NCI-H2227 (cell line): Measurements from ENCODE around the gene ARFRP1.

Experiments
- DNase-seq: peaks from one replicate; lab custom pipeline; 2025; ENCODE audit not compliant: unreplicated experiment; lab: John Stamatoyannopoulos, UW

Gene ARFRP1

GRCh38 chr20:63692436-63693082 lies 15.2 kb downstream of the ARFRP1 start:
- peak; percentile 35 for DNase-seq

- no peak for DNase-seq
Observed at GRCh38 chr20:63691711-63692435, 15.9 kb downstream of the ARFRP1 start.

GRCh38 chr20:63690898-63691710 lies 16.7 kb downstream of the ARFRP1 start:
- no peak for DNase-seq

DNA sequence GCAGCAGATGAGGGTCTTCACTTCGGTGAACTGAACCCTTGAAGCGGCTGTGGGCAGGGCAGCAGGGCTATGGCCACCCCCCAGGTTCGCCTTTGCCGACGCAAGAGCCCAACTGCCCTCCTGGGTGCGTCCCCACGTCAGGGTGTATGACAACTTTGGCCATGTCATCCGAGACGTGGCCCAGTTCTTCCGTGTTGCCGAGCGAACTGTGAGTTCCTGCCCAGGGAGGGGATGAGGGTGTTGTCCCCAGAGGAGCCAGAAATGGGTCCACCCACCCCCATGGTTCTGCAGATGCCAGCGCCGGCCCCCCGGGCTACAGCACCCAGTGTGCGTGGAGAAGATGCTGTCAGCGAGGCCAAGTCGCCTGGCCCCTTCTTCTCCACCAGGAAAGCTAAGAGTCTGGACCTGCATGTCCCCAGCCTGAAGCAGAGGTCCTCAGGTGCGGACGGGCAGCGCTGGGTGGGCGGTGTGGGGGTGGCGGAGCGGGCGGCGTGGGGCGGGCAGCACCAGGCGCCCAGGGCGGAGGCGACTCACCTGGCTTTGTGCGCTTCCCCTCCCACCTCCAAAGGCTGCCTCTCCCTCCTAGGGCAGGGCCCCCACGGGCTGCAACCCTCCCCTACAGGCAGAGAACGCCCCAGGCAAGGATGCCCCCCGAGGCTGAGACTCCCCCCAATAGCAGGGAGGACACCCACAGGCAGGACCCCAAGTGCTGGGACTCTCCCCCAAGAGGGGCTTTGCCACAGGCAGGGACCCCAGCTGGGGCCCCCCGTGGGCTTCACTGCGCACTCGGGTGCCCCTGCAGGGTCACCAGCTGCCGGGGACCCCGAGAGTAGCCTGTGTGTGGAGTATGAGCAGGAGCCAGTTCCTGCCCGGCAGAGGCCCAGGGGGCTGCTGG lies 17.5 kb downstream of the ARFRP1 start:
- no peak for DNase-seq

GRCh38 chr20:63689046-63690002 lies 18.5 kb downstream of the ARFRP1 start:
- no peak for DNase-seq

DNA sequence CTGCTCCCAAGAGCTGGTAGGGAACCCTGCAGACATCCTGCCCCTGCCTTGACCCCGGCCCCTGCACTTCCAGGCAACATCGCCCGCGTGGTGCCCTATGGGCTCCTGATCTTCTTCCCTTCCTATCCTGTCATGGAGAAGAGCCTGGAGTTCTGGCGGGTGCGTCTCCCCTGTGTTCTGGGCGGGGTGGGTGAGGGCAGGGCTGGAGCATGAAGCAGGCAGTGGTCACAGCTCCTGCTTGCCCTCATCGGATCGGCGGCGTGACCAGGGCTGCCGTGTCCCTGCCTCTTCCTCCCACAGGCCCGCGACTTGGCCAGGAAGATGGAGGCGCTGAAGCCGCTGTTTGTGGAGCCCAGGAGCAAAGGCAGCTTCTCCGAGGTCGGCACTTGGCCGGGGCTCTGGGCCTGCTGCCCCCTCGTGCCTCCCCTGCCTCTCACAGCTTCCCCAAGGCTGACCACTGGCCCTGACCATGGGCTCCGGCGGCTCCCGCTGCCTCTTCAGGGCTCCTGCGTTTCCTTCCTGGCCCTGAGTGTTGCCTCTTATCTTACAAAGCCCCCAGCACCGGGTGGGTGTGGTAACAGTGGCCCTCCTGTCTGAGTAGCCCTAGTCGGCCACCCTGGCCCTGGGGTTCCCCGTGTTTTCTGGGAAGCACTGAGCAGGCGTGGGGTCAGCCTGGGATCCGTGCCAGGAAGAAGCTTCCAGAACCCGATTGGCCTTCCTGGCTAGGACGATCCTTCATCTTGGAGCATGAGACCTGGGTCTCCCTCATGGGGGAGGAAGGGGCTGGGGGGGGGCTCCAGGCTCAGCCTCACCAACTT lies 19.3 kb downstream of the ARFRP1 start:
- no peak for DNase-seq

GRCh38 chr20:63687419-63688178 lies 20.2 kb downstream of the ARFRP1 start:
- DNase-seq = no peak

GRCh38 chr20:63686492-63687321 lies 21.1 kb downstream of the ARFRP1 start:
- DNase-seq = no peak

DNA sequence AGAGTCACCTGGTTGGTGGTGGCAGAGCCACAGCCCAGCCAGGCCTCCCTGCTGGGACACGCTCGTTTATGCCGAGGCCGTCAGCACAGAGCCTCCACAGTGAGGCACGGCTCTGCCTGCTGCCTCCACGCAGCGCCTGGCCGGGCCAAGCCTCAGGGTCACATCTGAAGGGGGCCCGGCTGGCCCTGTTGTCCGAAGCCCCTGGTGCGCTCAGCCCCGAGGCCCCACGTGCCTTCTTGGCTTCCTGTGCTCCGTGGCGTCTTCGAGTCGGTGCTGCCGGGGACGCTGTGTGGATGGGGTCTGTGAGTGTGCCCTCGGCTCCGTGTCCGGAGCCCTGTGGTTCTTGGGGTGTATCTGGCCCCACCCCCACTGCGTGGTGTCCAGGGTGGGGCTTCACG lies 21.7 kb downstream of the ARFRP1 start:
- DNase-seq = no peak

GRCh38 chr20:63685269-63686026 lies 22.3 kb downstream of the ARFRP1 start:
- no peak for DNase-seq

GRCh38 chr20:63682384-63683139 lies 25.2 kb downstream of the ARFRP1 start:
- no peak for DNase-seq

DNA sequence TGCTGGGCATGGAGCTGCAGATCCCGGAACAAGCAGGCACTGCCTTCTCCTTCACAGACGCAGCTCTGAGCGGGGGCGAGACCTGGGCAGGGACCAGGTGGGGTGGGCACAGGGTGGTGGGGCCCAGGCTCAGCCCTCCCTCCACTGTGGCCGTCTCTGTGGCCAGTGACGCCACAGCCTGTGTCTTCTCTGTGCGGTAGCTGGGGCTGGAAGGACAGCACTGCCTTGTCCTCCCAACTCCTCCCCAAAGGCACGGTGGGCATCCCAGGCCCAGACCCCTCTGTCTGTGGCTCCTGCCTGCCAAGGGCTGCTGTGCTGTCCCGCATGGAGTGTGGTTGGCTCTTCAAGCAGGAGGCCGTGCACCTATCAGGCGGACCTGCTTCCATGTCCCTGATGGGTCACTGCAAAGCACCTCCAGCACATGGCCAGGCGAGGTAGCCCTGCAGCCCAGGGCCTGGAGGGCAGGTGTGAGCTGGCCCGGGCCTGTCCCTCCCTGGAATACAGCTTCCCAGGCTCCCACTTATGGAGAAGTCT lies 26.1 kb downstream of the ARFRP1 start:
- no peak for DNase-seq

GRCh38 chr20:63680857-63681608 lies 26.7 kb downstream of the ARFRP1 start:
- no peak for DNase-seq

DNA sequence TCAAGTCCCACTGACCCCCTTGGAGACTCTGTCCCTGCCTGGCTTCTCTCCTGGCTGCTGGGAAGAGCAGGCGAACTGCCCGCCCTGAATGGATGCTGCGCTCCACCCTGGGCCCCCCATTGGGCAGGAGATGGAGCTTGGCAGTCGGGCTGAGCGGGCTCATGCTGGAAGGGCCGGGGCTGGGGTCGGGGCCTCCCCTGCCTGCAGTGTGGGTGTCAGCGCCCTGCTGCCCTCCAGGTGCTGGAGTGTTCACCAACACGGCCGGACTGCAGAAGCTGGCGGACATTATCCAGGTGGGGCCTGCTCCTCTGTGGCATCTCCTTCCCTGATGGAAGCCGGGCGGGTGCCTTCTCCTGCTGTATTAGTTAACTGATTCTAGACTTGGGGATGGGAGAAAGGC lies 27.3 kb downstream of the ARFRP1 start:
- no peak for DNase-seq

DNA sequence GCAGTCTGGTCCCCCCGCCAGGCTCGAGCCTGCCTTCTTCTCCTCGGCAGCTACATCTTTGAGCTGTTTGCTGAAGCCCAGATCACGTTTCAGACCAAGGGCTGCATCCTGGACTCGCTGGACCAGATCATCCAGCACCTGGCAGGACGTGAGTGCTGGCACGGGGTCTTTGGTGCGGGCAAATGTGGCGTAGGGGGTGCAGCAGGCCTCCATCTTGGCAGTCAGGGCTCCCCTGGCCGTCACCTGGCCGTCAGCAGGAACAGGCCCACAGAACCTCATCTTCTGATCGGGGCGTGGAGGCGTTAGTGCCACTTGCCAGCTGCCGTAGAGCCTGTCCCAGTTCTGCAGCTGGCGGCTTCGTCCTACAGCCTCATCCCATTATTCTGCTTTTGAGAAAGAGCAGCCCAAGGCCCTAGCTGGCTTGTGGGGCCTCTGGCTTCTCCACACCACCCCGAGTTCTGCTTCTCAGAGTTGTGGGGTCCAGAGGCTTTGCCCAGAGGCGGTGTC lies 27.9 kb downstream of the ARFRP1 start:
- DNase-seq = no peak
